Activated naive CD8-positive, alpha-beta T cell treated with anti-CD3 and anti-CD28 coated beads, Interleukin-2, amount 10 ng/mL, durations not matched to agents 7 days and 5 days (primary cell): ENCODE measurements around the gene PML. TPM values are rescaled to one million over a fixed set of nuclear protein-coding genes. Genes with fewer than 3 reads are reported as not detected.
A peak's percentile ranks its signal among the peaks of the same experiment; 100 is the strongest.

Experiments used
- ATAC-seq: fragments of 150-1000 bp; cut with Tn5 transposase; one replicate; pipeline ENCODE4 v1.10.0; 2021; ENCODE audit warnings: low read depth, moderate library complexity
- POLR2A ChIA-PET: fragments of 350-600 bp; sonication (Branson Sonifier 250); formaldehyde crosslinking; loops from one replicate; lab custom pipeline; 2021; ENCODE audit warnings: antibody characterized with exemption; lab: Charles Lee
- DNase-seq: peaks from one replicate; pipeline ENCODE4 v3.0.0; 2021
- H3K27ac Mint-ChIP-seq: one replicate; pipeline ENCODE4 v1.8.0; 2022; ENCODE audit warnings: mild to moderate bottlenecking, mixed read lengths
- H3K27me3 Mint-ChIP-seq: one replicate; pipeline ENCODE4 v1.8.0; 2022; ENCODE audit warnings: mild to moderate bottlenecking, moderate library complexity, mixed read lengths
- H3K36me3 Mint-ChIP-seq: one replicate; pipeline ENCODE4 v1.8.0; 2021; ENCODE audit warnings: mild to moderate bottlenecking, mixed read lengths
- H3K4me1 Mint-ChIP-seq: one replicate; pipeline ENCODE4 v1.8.0; 2021; ENCODE audit warnings: mixed read lengths
- H3K4me3 Mint-ChIP-seq: one replicate; pipeline ENCODE4 v1.8.0; 2022; ENCODE audit warnings: mild to moderate bottlenecking, moderate library complexity, mixed read lengths
- H3K9me3 Mint-ChIP-seq: one replicate; pipeline ENCODE4 v1.8.0; 2021; ENCODE audit warnings: mixed read lengths
- total RNA-seq, 2 experiments: library from RNA; stranded (reverse); gene quantifications; one replicate each; pipeline ENCODE4 v1.2.3, GENCODE V29; 2021

Gene PML
- 100 to 1,000 TPM; 118 to 120 TPM for total RNA-seq

GRCh38 chr15:73994413-73994883 lies at the start of gene PML:
PML (plus strand) TSS chr15:73994716; CDS start chr15:73994813, 97 bp downstream.
- POLR2A ChIA-PET = interaction anchor here (0.7 to 4.0 kb wide), 24 partner anchors 9 to 1459 kb away, joined by 3 to 39 read pairs (median 4); partner anchors contain the start of genes C15orf39 and SCAMP5
- Mint-ChIP-seq H3K36me3 (peaks cover 23% of the 10 kb centered on the region), H3K4me3 (peak within 1 kb of the TSS; percentile 96), H3K9me3 (no peaks in the 10 kb centered on the region), H3K27ac (peak within 1 kb of the TSS; percentile 96), H3K27me3 (no peaks in the 10 kb centered on the region), H3K4me1 (peaks cover 44% of the 10 kb centered on the region)
- ATAC-seq (peak; percentile 81), DNase-seq (peak; percentile 91)

- Mint-ChIP-seq H3K27me3 (peaks cover 3% of the 10 kb centered on the region), H3K36me3 (peaks cover 1% of the 10 kb centered on the region), H3K4me1 (peaks cover 18% of the 10 kb centered on the region), H3K9me3 (no peaks in the 10 kb centered on the region), H3K27ac (peak overlapping the region; percentile 4), H3K4me3 (no peak overlapping the region)
- ATAC-seq (no peak), DNase-seq (no peak)
- POLR2A ChIA-PET = no interaction called here
These were observed 49.4 kb upstream of the PML start for GRCh38 chr15:73945130-73945508.

- Mint-ChIP-seq H3K36me3 (peaks cover 1% of the 10 kb centered on the region), H3K4me1 (peaks cover 21% of the 10 kb centered on the region), H3K9me3 (no peaks in the 10 kb centered on the region), H3K27me3 (peaks cover 3% of the 10 kb centered on the region), H3K4me3 (no peak overlapping the region), H3K27ac (peak overlapping the region; percentile 70)
- DNase-seq (no peak), ATAC-seq (no peak)
- POLR2A ChIA-PET = no interaction called here
These were observed 48.3 kb upstream of the PML start for GRCh38 chr15:73946046-73946721.

GRCh38 chr15:73946795-73947370 lies 47.6 kb upstream of the PML start:
- POLR2A ChIA-PET = no interaction called here
- H3K36me3 Mint-ChIP-seq = peaks cover 1% of the 10 kb centered on the region
- peaks cover 3% of the 10 kb centered on the region for H3K27me3 Mint-ChIP-seq
- ATAC-seq (no peak), DNase-seq (no peak)
- H3K4me3 Mint-ChIP-seq = no peak overlapping the region
- H3K9me3 Mint-ChIP-seq = no peaks in the 10 kb centered on the region
- no peak overlapping the region for H3K27ac Mint-ChIP-seq
- peaks cover 18% of the 10 kb centered on the region for H3K4me1 Mint-ChIP-seq

GRCh38 chr15:73947651-73948050 lies 46.9 kb upstream of the PML start:
- peaks cover 15% of the 10 kb centered on the region for H3K4me1 Mint-ChIP-seq

GRCh38 chr15:73948396-73948795 lies 46.1 kb upstream of the PML start:
- no peak for DNase-seq
- POLR2A ChIA-PET = interaction anchor here (0.8 to 4.1 kb wide), 2 partner anchors 16 to 25 kb away, joined by 3 to 38 read pairs; no protein-coding TSS in a partner anchor
- Mint-ChIP-seq H3K9me3 (no peaks in the 10 kb centered on the region), H3K27ac (no peak overlapping the region), H3K36me3 (peaks cover 1% of the 10 kb centered on the region), H3K27me3 (peaks cover 3% of the 10 kb centered on the region), H3K4me1 (peaks cover 14% of the 10 kb centered on the region), H3K4me3 (no peak overlapping the region)
- no peak for ATAC-seq

More at GRCh38 chr15:73947651-73948050, 46.9 kb upstream of the PML start:
- ATAC-seq (no peak), DNase-seq (no peak)
- Mint-ChIP-seq H3K36me3 (peaks cover 1% of the 10 kb centered on the region), H3K4me3 (no peak overlapping the region), H3K9me3 (no peaks in the 10 kb centered on the region), H3K27ac (no peak overlapping the region), H3K27me3 (peaks cover 3% of the 10 kb centered on the region)
- POLR2A ChIA-PET = no interaction called here

- Mint-ChIP-seq H3K27ac (peak overlapping the region; percentile 68), H3K27me3 (peaks cover 3% of the 10 kb centered on the region), H3K9me3 (no peaks in the 10 kb centered on the region), H3K4me3 (no peak overlapping the region), H3K36me3 (peaks cover 1% of the 10 kb centered on the region), H3K4me1 (peaks cover 14% of the 10 kb centered on the region)
- DNase-seq (no peak), ATAC-seq (no peak)
- POLR2A ChIA-PET = interaction anchor here (0.8 to 4.1 kb wide), 2 partner anchors 16 to 26 kb away, joined by 3 to 38 read pairs; no protein-coding TSS in a partner anchor
These were observed 45.5 kb upstream of the PML start for GRCh38 chr15:73948982-73949381.

- peaks cover 3% of the 10 kb centered on the region for H3K27me3 Mint-ChIP-seq
- POLR2A ChIA-PET = interaction anchor here (0.6 to 4.1 kb wide), 3 partner anchors 15 to 46 kb away, joined by 3 to 38 read pairs (median 3); no protein-coding TSS in a partner anchor
- peaks cover 13% of the 10 kb centered on the region for H3K4me1 Mint-ChIP-seq
- H3K27ac Mint-ChIP-seq = peak overlapping the region; percentile 68
- ATAC-seq (no peak), DNase-seq (no peak)
- H3K4me3 Mint-ChIP-seq = no peak overlapping the region
- H3K9me3 Mint-ChIP-seq = no peaks in the 10 kb centered on the region
- H3K36me3 Mint-ChIP-seq = peaks cover 1% of the 10 kb centered on the region
These were observed 45.0 kb upstream of the PML start for GRCh38 chr15:73949496-73949895.

GRCh38 chr15:73950479-73950830 lies 44.1 kb upstream of the PML start:
- Mint-ChIP-seq H3K27me3 (peaks cover 3% of the 10 kb centered on the region), H3K4me1 (peaks cover 12% of the 10 kb centered on the region), H3K36me3 (peaks cover 1% of the 10 kb centered on the region), H3K9me3 (no peaks in the 10 kb centered on the region), H3K4me3 (no peak overlapping the region), H3K27ac (peak overlapping the region; percentile 35)
- no peak for DNase-seq
- POLR2A ChIA-PET = interaction anchor here (0.6 to 4.1 kb wide), 9 partner anchors 9 to 369 kb away, joined by 3 to 38 read pairs (median 4); no protein-coding TSS in a partner anchor
- ATAC-seq = no peak

- peak overlapping the region; percentile 90 for H3K27ac Mint-ChIP-seq
- H3K36me3 Mint-ChIP-seq = peaks cover under 1% of the 10 kb centered on the region
- peak; percentile 94 for ATAC-seq
- peak overlapping the region; percentile 78 for H3K4me3 Mint-ChIP-seq
- H3K4me1 Mint-ChIP-seq = peaks cover 12% of the 10 kb centered on the region
- H3K9me3 Mint-ChIP-seq = no peaks in the 10 kb centered on the region
- peaks cover 3% of the 10 kb centered on the region for H3K27me3 Mint-ChIP-seq
- peak; percentile 84 for DNase-seq
- POLR2A ChIA-PET = interaction anchor here (0.6 to 4.1 kb wide), 9 partner anchors 8 to 1834 kb away, joined by 3 to 38 read pairs (median 3); partner anchors contain the start of gene PML
These were observed 43.5 kb upstream of the PML start for GRCh38 chr15:73950831-73951561.

- POLR2A ChIA-PET = interaction anchor here (0.8 to 4.1 kb wide), 6 partner anchors 11 to 97 kb away, joined by 3 to 38 read pairs (median 4); partner anchors contain the start of gene PML
- Mint-ChIP-seq H3K27me3 (peaks cover 4% of the 10 kb centered on the region), H3K36me3 (no peaks in the 10 kb centered on the region), H3K9me3 (no peaks in the 10 kb centered on the region), H3K4me3 (peak overlapping the region; percentile 78), H3K27ac (peak overlapping the region; percentile 90), H3K4me1 (peaks cover 11% of the 10 kb centered on the region)
- no peak for DNase-seq
- peak; percentile 14 for ATAC-seq
These were observed 42.9 kb upstream of the PML start for GRCh38 chr15:73951601-73952000.

- POLR2A ChIA-PET = interaction anchor here (1.2 to 4.1 kb wide), 2 partner anchors 13 to 42 kb away, joined by 3 to 38 read pairs; partner anchors contain the start of gene PML
- ATAC-seq = no peak
- peaks cover 16% of the 10 kb centered on the region for H3K4me1 Mint-ChIP-seq
- peaks cover 6% of the 10 kb centered on the region for H3K27me3 Mint-ChIP-seq
- no peaks in the 10 kb centered on the region for H3K9me3 Mint-ChIP-seq
- H3K36me3 Mint-ChIP-seq = no peaks in the 10 kb centered on the region
- peak overlapping the region; percentile 15 for H3K4me3 Mint-ChIP-seq
- H3K27ac Mint-ChIP-seq = peak overlapping the region; percentile 57
- DNase-seq = no peak
These were observed 42.2 kb upstream of the PML start for GRCh38 chr15:73952171-73952912.
